MCF 10A (cell line): ENCODE data around the gene IQCH. TPM values are rescaled to one million over a fixed set of nuclear protein-coding genes. Genes with fewer than 3 reads are reported as not detected.

Experiments used
- BruUV-seq: library from RNA; stranded (reverse); fragments of 400-500 nt; replicated peaks from 2 replicates; lab custom pipeline; 2021; lab: Mats Ljungman, UMichigan
- CTCF ChIA-PET: fragments of 300-600 bp; sonication (Branson Sonifier 250); formaldehyde crosslinking; extraction: SDS; loops from one replicate; lab custom pipeline; 2021; ENCODE audit warnings: antibody characterized with exemption, inconsistent platforms; lab: Yijun Ruan, JAX
- POLR2A ChIA-PET: fragments of 300-600, 350-650 bp; sonication (Branson Sonifier 250); formaldehyde crosslinking; extraction: SDS; loops from one replicate; lab custom pipeline; 2020; ENCODE audit warnings: antibody characterized with exemption, inconsistent platforms; lab: Yijun Ruan, JAX
- DNase-seq: peaks from one replicate; pipeline ENCODE4 v3.0.0-alpha.2; 2018; ENCODE audit not compliant: unreplicated experiment
- H3K27ac Mint-ChIP-seq: one replicate; pipeline ENCODE4 v1.8.0; 2022; ENCODE audit warnings: mild to moderate bottlenecking, low read depth, mixed read lengths; ENCODE audit not compliant: unreplicated experiment
- H3K27me3 Mint-ChIP-seq: one replicate; pipeline ENCODE4 v1.8.0; 2022; ENCODE audit warnings: mixed read lengths; ENCODE audit not compliant: insufficient read depth, unreplicated experiment
- H3K36me3 Mint-ChIP-seq: one replicate; pipeline ENCODE4 v1.8.0; 2022; ENCODE audit warnings: mild to moderate bottlenecking, moderate library complexity, mixed read lengths; ENCODE audit not compliant: insufficient read depth, unreplicated experiment
- H3K4me1 Mint-ChIP-seq: one replicate; pipeline ENCODE4 v1.8.0; 2022; ENCODE audit warnings: mixed read lengths; ENCODE audit not compliant: insufficient read depth, unreplicated experiment
- H3K4me3 Mint-ChIP-seq: one replicate; pipeline ENCODE4 v1.8.0; 2022; ENCODE audit warnings: mild to moderate bottlenecking, moderate library complexity, mixed read lengths; ENCODE audit not compliant: unreplicated experiment
- H3K9me3 Mint-ChIP-seq: one replicate; pipeline ENCODE4 v1.8.0; 2022; ENCODE audit warnings: mixed read lengths; ENCODE audit not compliant: unreplicated experiment
- CTCF ChIP-seq: fragments of 200-600 bp; IDR thresholded peaks from one replicate; pipeline ENCODE4 v1.8.0; 2022; ENCODE audit warnings: antibody characterized with exemption, mild to moderate bottlenecking; ENCODE audit not compliant: unreplicated experiment
- intact Hi-C: fragments of 100-400 bp; cut with micrococcal nuclease; formaldehyde crosslinking; loops from 2 replicates; pipeline ENCODE4 v1.14.1; 2022
- total RNA-seq: library from RNA; stranded (reverse); gene quantifications from 2 replicates; pipeline ENCODE4 v1.2.3, GENCODE V29; 2022

IQCH gene
- total RNA-seq, 1 experiment from 2014 or later: 5.0 TPM

GRCh38 chr15:67382723-67383122 is 128.1 kb downstream of the IQCH start:
- Mint-ChIP-seq H3K4me1 (no peaks in the 10 kb centered on the region), H3K9me3 (no peaks in the 10 kb centered on the region), H3K27ac (no peak overlapping the region), H3K4me3 (no peak overlapping the region), H3K27me3 (no peaks in the 10 kb centered on the region), H3K36me3 (no peaks in the 10 kb centered on the region)
- no peak for DNase-seq
- intact Hi-C loops: no loop called here
- no TSS peak for BruUV-seq
- TF ChIP-seq CTCF: no peak
- ChIA-PET POLR2A (no interaction called here), CTCF (no interaction called here)

GRCh38 chr15:67383899-67384298 is 129.3 kb downstream of the IQCH start:
- TF ChIP-seq CTCF: no peak
- ChIA-PET POLR2A (no interaction called here), CTCF (no interaction called here)
- intact Hi-C loops: no loop called here
- no peak overlapping the region for H3K27ac Mint-ChIP-seq
- peak; percentile 8 for DNase-seq
- no peak overlapping the region for H3K4me3 Mint-ChIP-seq
- no TSS peak for BruUV-seq
- no peaks in the 10 kb centered on the region for H3K4me1 Mint-ChIP-seq
- no peaks in the 10 kb centered on the region for H3K27me3 Mint-ChIP-seq
- H3K9me3 Mint-ChIP-seq: no peaks in the 10 kb centered on the region
- no peaks in the 10 kb centered on the region for H3K36me3 Mint-ChIP-seq

DNA sequence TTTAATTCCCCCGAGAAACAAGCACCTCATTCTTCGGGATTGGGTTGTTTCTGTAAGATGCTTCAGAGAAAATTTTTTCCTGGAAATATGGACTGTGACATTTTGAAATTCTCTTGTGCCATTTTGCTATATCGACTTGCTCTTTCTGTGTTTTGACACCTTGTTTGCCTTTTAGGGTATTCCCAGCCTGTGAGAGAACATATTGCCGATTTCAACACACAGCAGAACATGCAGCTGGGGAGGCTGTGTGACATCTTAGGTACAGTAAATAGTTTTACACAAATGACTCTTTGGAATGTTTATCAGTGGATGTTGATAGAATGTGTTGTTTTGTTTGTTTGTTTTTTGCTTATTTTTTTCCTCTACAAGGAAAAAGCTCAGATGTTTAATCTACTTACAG is 130.2 kb downstream of the IQCH start:
- no peak overlapping the region for H3K4me3 Mint-ChIP-seq
- no peak for TF ChIP-seq CTCF
- ChIA-PET POLR2A (interaction anchor here (1.0 kb wide), 1 partner anchor 11 kb away, joined by 3 read pairs; no protein-coding TSS in a partner anchor), CTCF (interaction anchor here (0.6 kb wide), 1 partner anchor 130 kb away, joined by 3 read pairs; the partner anchor contains the start of genes AAGAB and IQCH)
- H3K27me3 Mint-ChIP-seq: no peaks in the 10 kb centered on the region
- no TSS peak for BruUV-seq
- no peaks in the 10 kb centered on the region for H3K4me1 Mint-ChIP-seq
- intact Hi-C loops: no loop called here
- H3K36me3 Mint-ChIP-seq: no peaks in the 10 kb centered on the region
- no peaks in the 10 kb centered on the region for H3K9me3 Mint-ChIP-seq
- no peak overlapping the region for H3K27ac Mint-ChIP-seq
- no peak for DNase-seq

- ChIA-PET CTCF (interaction anchor here (0.5 to 1.0 kb wide), 6 partner anchors 9 to 522 kb away, joined by 3 to 4 read pairs (median 3); no protein-coding TSS in a partner anchor), POLR2A (no interaction called here)
- no TSS peak for BruUV-seq
- Mint-ChIP-seq H3K4me3 (no peak overlapping the region), H3K27ac (no peak overlapping the region), H3K4me1 (no peaks in the 10 kb centered on the region), H3K9me3 (no peaks in the 10 kb centered on the region), H3K36me3 (no peaks in the 10 kb centered on the region), H3K27me3 (no peaks in the 10 kb centered on the region)
- intact Hi-C loops: no loop called here
- peak; percentile 2 for DNase-seq
- peak; percentile 16 for TF ChIP-seq CTCF
Measured at GRCh38 chr15:67385971-67386370, 131.4 kb downstream of the IQCH start.
